ENCODE data around the gene IL23A. TPM values are rescaled to one million over a fixed set of nuclear protein-coding genes. Genes with fewer than 3 reads are reported as not detected.

The IL23A gene
- total RNA-seq, 1 donor from 2014 or later, result not detected

GRCh38 chr12:56387152-56387736 lies 48.6 kb downstream of the IL23A start:
- TF ChIP-seq CTCF (IDR thresholded peaks at IDR 0.05; ENCODE audit: insufficient read depth, low read length, severe bottlenecking), result no peak
- Histone ChIP-seq H3K36me3 (ENCODE audit: control insufficient read depth, insufficient read depth, low read length) (no peaks in the 10 kb centered on the region), H3K27me3 (ENCODE audit: control insufficient read depth, insufficient read depth, low read length) (no peaks in the 10 kb centered on the region), H3K4me3 (ENCODE audit: low read depth, low read length) (no peak overlapping the region)
- DNase-seq (ENCODE audit: low read depth), result no peak
- FAIRE-seq, result no peak

DNA sequence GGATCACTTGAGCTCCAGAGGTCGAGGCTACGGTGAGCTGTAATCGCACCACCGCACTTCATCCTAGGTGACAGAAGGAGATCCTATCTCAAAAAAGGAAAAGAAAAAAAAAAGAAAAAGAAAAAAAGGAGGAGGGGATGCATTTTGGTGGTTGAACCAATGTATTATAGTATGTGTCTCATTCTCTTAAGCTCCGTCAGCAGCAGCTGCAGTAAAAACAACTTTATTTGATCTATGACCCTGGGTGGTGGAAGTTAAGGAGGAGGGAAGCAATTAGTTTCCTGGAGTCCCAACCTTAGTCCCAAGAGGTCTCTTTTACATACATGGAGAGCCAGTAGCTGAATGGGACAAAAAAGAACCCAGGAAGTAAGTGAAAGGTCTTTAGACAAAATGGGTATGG lies 50.7 kb downstream of the IL23A start:
- FAIRE-seq (no peak), DNase-seq (ENCODE audit: low read depth) (no peak)
- Histone ChIP-seq H3K36me3 (ENCODE audit: control insufficient read depth, insufficient read depth, low read length) (no peaks in the 10 kb centered on the region), H3K27me3 (ENCODE audit: control insufficient read depth, insufficient read depth, low read length) (no peaks in the 10 kb centered on the region), H3K4me3 (ENCODE audit: low read depth, low read length) (no peak overlapping the region)
- no peak for TF ChIP-seq CTCF (IDR thresholded peaks at IDR 0.05; ENCODE audit: insufficient read depth, low read length, severe bottlenecking)

Other genes starting within 250 kb of the IL23A start
- gene PA2G4, start 234.3 kb upstream of the IL23A start, total RNA-seq, result 168 and 172 TPM in 2 replicates
- 3,411 and 3,733 TPM in 2 replicates for gene RPL41, start 222.3 kb upstream of the IL23A start, total RNA-seq
- gene ZC3H10, start 220.6 kb upstream of the IL23A start, total RNA-seq, result 3.5 and 4.5 TPM in 2 replicates
- 253 and 304 TPM in 2 replicates for gene ESYT1, start 210.6 kb upstream of the IL23A start, total RNA-seq
- gene MYL6B, start 186.3 kb upstream of the IL23A start, total RNA-seq, result 27.4 and 33.5 TPM in 2 replicates
- gene MYL6, start 180.5 kb upstream of the IL23A start, total RNA-seq, result 590 and 1,212 TPM in 2 replicates
- 14.0 and 20.4 TPM in 2 replicates for gene SMARCC2, start 149.4 kb upstream of the IL23A start, total RNA-seq
- 102 and 158 TPM in 2 replicates for gene RNF41, start 117.0 kb upstream of the IL23A start, total RNA-seq
- gene NABP2, start 114.5 kb upstream of the IL23A start, total RNA-seq, result 25.3 and 40.5 TPM in 2 replicates
- gene SLC39A5, start 108.8 kb upstream of the IL23A start, total RNA-seq, result 0.13 and 0.26 TPM in 2 replicates
- gene ANKRD52, start 80.5 kb upstream of the IL23A start, total RNA-seq, result 6.8 and 11.3 TPM in 2 replicates
- 2.7 and 5.3 TPM in 2 replicates for gene COQ10A, start 71.9 kb upstream of the IL23A start, total RNA-seq
- 64.8 and 89.4 TPM in 2 replicates for gene CS, start 38.6 kb upstream of the IL23A start, total RNA-seq
- gene CNPY2, start 22.9 kb upstream of the IL23A start, total RNA-seq, result 59.9 and 91.1 TPM in 2 replicates
- 20.5 and 30.7 TPM in 2 replicates for gene PAN2, start 4.9 kb upstream of the IL23A start, total RNA-seq
- 47.5 and 47.9 TPM in 2 replicates for gene STAT2, start 21.2 kb downstream of the IL23A start, total RNA-seq
- not detected in 2 replicates for gene APOF, start 24.0 kb downstream of the IL23A start, total RNA-seq
- 3.4 and 3.6 TPM in 2 replicates for gene TIMELESS, start 110.5 kb downstream of the IL23A start, total RNA-seq
- 0.26 TPM in 1 of 2 replicates, not detected in the other for gene MIP, start 115.8 kb downstream of the IL23A start, total RNA-seq
- 1.1 and 1.3 TPM in 2 replicates for gene SPRYD4, start 129.7 kb downstream of the IL23A start, total RNA-seq
- gene GLS2, start 149.3 kb downstream of the IL23A start, total RNA-seq, result 5.2 and 6.1 TPM in 2 replicates
- gene RBMS2, start 182.9 kb downstream of the IL23A start, total RNA-seq, result 9.2 and 11.0 TPM in 2 replicates